WTC11 (cell line): Measurements from ENCODE around the gene HPX. TPM values are rescaled to one million over a fixed set of nuclear protein-coding genes. Genes with fewer than 3 reads are reported as not detected.

Experiments
- ATAC-seq: fragments of 200-7000 bp; cut with Tn5 transposase; 2 replicates; pipeline ENCODE4 v1.10.0; 2021; ENCODE audit warnings: mild to moderate bottlenecking, moderate library complexity
- CTCF ChIA-PET: fragments of 300-600 bp; sonication (Branson Sonifier 250); formaldehyde crosslinking; loops from one replicate; lab custom pipeline; 2021; ENCODE audit warnings: antibody characterized with exemption; lab: Charles Lee
- POLR2A ChIA-PET: fragments of 350-600 bp; sonication (Branson Sonifier 250); formaldehyde crosslinking; loops from one replicate; lab custom pipeline; 2021; ENCODE audit warnings: antibody characterized with exemption; lab: Charles Lee
- DNase-seq: peaks from one replicate; pipeline ENCODE4 v3.0.0; 2021; ENCODE audit warnings: low spot score
- H3K27ac Mint-ChIP-seq: 2 replicates; pipeline ENCODE4 v1.8.0; 2021; ENCODE audit warnings: mixed read lengths
- H3K27me3 Mint-ChIP-seq: 2 replicates; pipeline ENCODE4 v1.8.0; 2021; ENCODE audit warnings: low read depth, mild to moderate bottlenecking, moderate library complexity, mixed read lengths
- H3K36me3 Mint-ChIP-seq: 2 replicates; pipeline ENCODE4 v1.8.0; 2021; ENCODE audit warnings: mixed read lengths
- H3K4me1 Mint-ChIP-seq: 2 replicates; pipeline ENCODE4 v1.8.0; 2022; ENCODE audit warnings: mixed read lengths
- H3K4me3 Mint-ChIP-seq: 2 replicates; pipeline ENCODE4 v1.8.0; 2021; ENCODE audit warnings: mild to moderate bottlenecking, moderate library complexity, mixed read lengths
- H3K9me3 Mint-ChIP-seq: 2 replicates; pipeline ENCODE4 v1.8.0; 2021; ENCODE audit warnings: mixed read lengths
- ARID4B ChIP-seq: sonication (generic); formaldehyde crosslinking; IDR thresholded peaks from 2 replicates; pipeline ENCODE4 v1.8.0; 2023; ENCODE audit warnings: missing genetic modification reagents, mild to moderate bottlenecking, borderline replicate concordance
- CREB1 ChIP-seq: sonication (generic); formaldehyde crosslinking; IDR thresholded peaks from 2 replicates; pipeline ENCODE4 v1.8.0; 2023; ENCODE audit warnings: mild to moderate bottlenecking, missing genetic modification reagents
- ELF4 ChIP-seq: sonication (generic); formaldehyde crosslinking; IDR thresholded peaks from 2 replicates; pipeline ENCODE4 v1.8.1; 2022; ENCODE audit warnings: low read depth, mild to moderate bottlenecking, moderate library complexity, missing genetic modification reagents
- ESRRA ChIP-seq: sonication (generic); formaldehyde crosslinking; IDR thresholded peaks from 2 replicates; pipeline ENCODE4 v1.8.1; 2022; ENCODE audit warnings: mild to moderate bottlenecking, missing genetic modification reagents, borderline replicate concordance
- FOXP1 ChIP-seq: sonication (generic); formaldehyde crosslinking; IDR thresholded peaks from 2 replicates; pipeline ENCODE4 v1.8.0; 2022; ENCODE audit warnings: missing genetic modification reagents, mild to moderate bottlenecking, moderate library complexity, borderline replicate concordance
- GABPB1 ChIP-seq: sonication (generic); formaldehyde crosslinking; IDR thresholded peaks from 2 replicates; pipeline ENCODE4 v1.8.1; 2023; ENCODE audit warnings: mild to moderate bottlenecking, missing genetic modification reagents
- GTF2I ChIP-seq: fragments of 250-450 bp; sonication (Bioruptor Pico); conservative IDR thresholded peaks from 2 replicates; pipeline ENCODE4 v1.4.0; 2021; ENCODE audit warnings: mild to moderate bottlenecking
- JAZF1 ChIP-seq: fragments of 250-450 bp; sonication (Bioruptor Pico); IDR thresholded peaks from 2 replicates; pipeline ENCODE4 v1.9.0; 2021; ENCODE audit warnings: moderate library complexity, mild to moderate bottlenecking, inconsistent platforms
- NFE2L1 ChIP-seq: sonication (generic); formaldehyde crosslinking; IDR thresholded peaks from 2 replicates; pipeline ENCODE4 v1.8.1; 2023; ENCODE audit warnings: missing genetic modification reagents
- NR1H2 ChIP-seq: sonication (generic); formaldehyde crosslinking; IDR thresholded peaks from 2 replicates; pipeline ENCODE4 v1.9.0; 2021; ENCODE audit warnings: mild to moderate bottlenecking, moderate library complexity, missing genetic modification reagents
- SMAD4 ChIP-seq: sonication (generic); formaldehyde crosslinking; IDR thresholded peaks from 2 replicates; pipeline ENCODE4 v1.8.0; 2022; ENCODE audit warnings: mild to moderate bottlenecking, missing genetic modification reagents
- SOX15 ChIP-seq: fragments of 250-450 bp; sonication (Bioruptor Pico); IDR thresholded peaks from 2 replicates; pipeline ENCODE4 v1.9.0; 2021; ENCODE audit warnings: mild to moderate bottlenecking
- SP1 ChIP-seq: sonication (generic); formaldehyde crosslinking; conservative IDR thresholded peaks from 2 replicates; pipeline ENCODE4 v1.8.1; 2022; ENCODE audit warnings: missing genetic modification reagents
- ZBTB43 ChIP-seq: sonication (generic); formaldehyde crosslinking; IDR thresholded peaks from 2 replicates; pipeline ENCODE4 v1.8.1; 2023; ENCODE audit warnings: mild to moderate bottlenecking, missing genetic modification reagents
- total RNA-seq: library from RNA; stranded (reverse); gene quantifications from 3 replicates; pipeline ENCODE4 v1.2.3, GENCODE V29; 2021
- TF ChIP-seq, protein P1 (sequence below): sonication (generic); formaldehyde crosslinking; IDR thresholded peaks from 2 replicates; pipeline ENCODE4 v1.8.0; 2022; ENCODE audit warnings: missing genetic modification reagents

HPX gene
- total RNA-seq, 1 experiment from 2014 or later = 1.7 TPM

DNA sequence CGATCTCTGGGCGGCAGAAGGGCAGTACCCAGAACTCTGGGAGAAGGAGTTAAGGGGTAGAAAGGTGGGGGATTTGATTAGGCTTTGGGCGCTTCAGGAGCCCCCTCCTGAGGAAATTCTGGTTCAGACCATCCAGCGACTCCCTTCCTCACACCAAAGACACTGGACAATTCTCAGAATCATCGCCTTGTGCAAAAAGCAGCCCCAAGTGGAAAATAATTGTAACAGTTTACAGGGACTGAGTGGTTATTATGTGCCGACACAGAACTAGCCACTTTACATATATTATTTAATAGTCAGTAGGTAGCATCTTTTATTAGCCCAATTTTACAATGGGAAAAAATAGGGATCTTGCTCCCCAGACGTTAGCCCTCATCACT is 33.6 kb upstream of the HPX start (continued):
- no peak for TF ChIP-seq GTF2I (CRISPR knock-in tag)
- no peak for TF ChIP-seq CREB1 (CRISPR knock-in tag)
- no peak for TF ChIP-seq SP1 (CRISPR knock-in tag)
- TF ChIP-seq, all 79 proteins: peak for 0

DNA sequence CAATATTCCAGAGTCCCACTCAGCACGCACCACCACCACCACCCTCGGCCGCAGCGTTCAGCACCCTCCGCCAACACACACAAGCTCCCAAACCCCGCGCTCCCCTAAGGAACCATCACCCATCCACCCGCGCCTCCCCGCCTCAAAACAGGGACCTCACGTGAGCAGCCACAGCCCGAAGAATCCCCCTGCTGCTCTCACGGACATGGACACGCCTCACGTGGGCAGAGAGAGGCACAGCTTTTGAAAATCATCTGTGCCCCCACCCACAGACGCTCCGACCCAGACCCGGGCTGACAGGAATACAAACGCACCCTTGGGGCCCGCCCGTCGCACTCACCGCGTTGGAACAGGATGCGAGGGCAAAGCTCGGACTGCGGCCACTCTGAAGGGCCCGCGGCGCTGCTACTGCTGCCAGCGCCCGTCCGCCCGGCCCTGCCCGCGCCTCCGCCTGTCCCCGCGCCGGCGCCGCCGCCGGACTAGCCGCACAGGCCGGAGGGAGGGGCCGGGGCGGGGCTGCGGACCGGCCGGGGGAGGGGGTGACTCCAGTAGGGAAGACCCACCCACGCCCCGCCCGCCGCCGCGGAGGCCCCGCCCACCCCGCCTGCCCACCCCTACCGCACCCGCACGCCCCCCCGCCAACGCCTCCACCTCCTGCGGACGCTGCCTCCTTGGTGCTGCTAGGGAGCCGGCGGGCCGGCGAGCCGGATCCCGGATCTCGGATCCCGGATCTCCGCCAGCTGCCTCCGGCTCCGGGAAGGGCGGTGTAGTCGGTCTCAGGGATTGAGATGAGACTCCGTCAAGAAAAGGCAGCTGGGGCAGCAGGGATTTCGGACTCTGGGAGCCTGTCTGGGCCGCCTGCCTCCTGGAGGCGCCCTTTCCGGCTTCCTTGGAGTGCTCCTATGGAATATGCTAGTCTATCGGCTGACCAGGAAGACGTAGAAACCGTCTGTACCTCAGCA is 32.9 kb upstream of the HPX start, which contains the start of gene TRIM3:
Gene TRIM3, minus strand, starts transcription at position 491 of the 962 bp plus-strand sequence. CDS start 8,246 bp downstream, outside the sequence.
- Mint-ChIP-seq H3K4me3 (peak within 1 kb of the TSS; percentile 79), H3K4me1 (peaks cover 28% of the 10 kb centered on the region), H3K27ac (peak within 1 kb of the TSS; percentile 93), H3K27me3 (peaks cover 12% of the 10 kb centered on the region), H3K9me3 (no peaks in the 10 kb centered on the region), H3K36me3 (peaks cover 17% of the 10 kb centered on the region)
- POLR2A ChIA-PET = interaction anchor here (1.1 kb wide), 2 partner anchors 138 to 929 kb away, joined by 3 to 4 read pairs; partner anchors contain the start of gene TAF10
- CTCF ChIA-PET = interaction anchor here (0.5 to 5.4 kb wide), 12 partner anchors 24 to 111 kb away, joined by 3 to 68 read pairs (median 6); partner anchors contain the start of genes APBB1 and DNHD1
- TF ChIP-seq ELF4 (CRISPR knock-in tag) = no peak
- TF ChIP-seq FOXP1 (CRISPR knock-in tag) = 0 out of 2 replicates have a peak, but pooled peaks have one; percentile 23
- peak; percentile 49 for TF ChIP-seq SP1 (CRISPR knock-in tag)
- 0 out of 2 replicates have a peak, but pooled peaks have one; percentile 18 for TF ChIP-seq GABPB1
- TF ChIP-seq NR1H2 (CRISPR knock-in tag) = no peak
- 0 out of 2 replicates have a peak, but pooled peaks have one; percentile 23 for TF ChIP-seq NFE2L1 (CRISPR knock-in tag)
- TF ChIP-seq, protein P1, sequence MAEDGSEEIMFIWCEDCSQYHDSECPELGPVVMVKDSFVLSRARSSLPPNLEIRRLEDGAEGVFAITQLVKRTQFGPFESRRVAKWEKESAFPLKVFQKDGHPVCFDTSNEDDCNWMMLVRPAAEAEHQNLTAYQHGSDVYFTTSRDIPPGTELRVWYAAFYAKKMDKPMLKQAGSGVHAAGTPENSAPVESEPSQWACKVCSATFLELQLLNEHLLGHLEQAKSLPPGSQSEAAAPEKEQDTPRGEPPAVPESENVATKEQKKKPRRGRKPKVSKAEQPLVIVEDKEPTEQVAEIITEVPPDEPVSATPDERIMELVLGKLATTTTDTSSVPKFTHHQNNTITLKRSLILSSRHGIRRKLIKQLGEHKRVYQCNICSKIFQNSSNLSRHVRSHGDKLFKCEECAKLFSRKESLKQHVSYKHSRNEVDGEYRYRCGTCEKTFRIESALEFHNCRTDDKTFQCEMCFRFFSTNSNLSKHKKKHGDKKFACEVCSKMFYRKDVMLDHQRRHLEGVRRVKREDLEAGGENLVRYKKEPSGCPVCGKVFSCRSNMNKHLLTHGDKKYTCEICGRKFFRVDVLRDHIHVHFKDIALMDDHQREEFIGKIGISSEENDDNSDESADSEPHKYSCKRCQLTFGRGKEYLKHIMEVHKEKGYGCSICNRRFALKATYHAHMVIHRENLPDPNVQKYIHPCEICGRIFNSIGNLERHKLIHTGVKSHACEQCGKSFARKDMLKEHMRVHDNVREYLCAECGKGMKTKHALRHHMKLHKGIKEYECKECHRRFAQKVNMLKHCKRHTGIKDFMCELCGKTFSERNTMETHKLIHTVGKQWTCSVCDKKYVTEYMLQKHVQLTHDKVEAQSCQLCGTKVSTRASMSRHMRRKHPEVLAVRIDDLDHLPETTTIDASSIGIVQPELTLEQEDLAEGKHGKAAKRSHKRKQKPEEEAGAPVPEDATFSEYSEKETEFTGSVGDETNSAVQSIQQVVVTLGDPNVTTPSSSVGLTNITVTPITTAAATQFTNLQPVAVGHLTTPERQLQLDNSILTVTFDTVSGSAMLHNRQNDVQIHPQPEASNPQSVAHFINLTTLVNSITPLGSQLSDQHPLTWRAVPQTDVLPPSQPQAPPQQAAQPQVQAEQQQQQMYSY (CRISPR knock-in tag) = peak; percentile 83
- TF ChIP-seq ESRRA (CRISPR knock-in tag) = 0 out of 2 replicates have a peak, but pooled peaks have one; percentile 42
- ATAC-seq (peak; percentile 49), DNase-seq (peak; percentile 91)

- ATAC-seq (no peak), DNase-seq (no peak)
- Mint-ChIP-seq H3K9me3 (no peaks in the 10 kb centered on the region), H3K4me1 (peaks cover 28% of the 10 kb centered on the region), H3K4me3 (peak overlapping the region; percentile 79), H3K27me3 (peaks cover 12% of the 10 kb centered on the region), H3K27ac (no peak overlapping the region), H3K36me3 (peaks cover 11% of the 10 kb centered on the region)
- ChIA-PET CTCF (interaction anchor here (1.0 to 5.4 kb wide), 7 partner anchors 30 to 110 kb away, joined by 3 to 68 read pairs (median 8); partner anchors contain the start of gene APBB1), POLR2A (interaction anchor here (2.0 kb wide), 1 partner anchor 8 kb away, joined by 7 read pairs; the partner anchor contains the start of genes ARFIP2 and TIMM10B)
- no peak for TF ChIP-seq SMAD4 (CRISPR knock-in tag)
- TF ChIP-seq, protein P1 (CRISPR knock-in tag) = no peak
- TF ChIP-seq ARID4B (CRISPR knock-in tag) = no peak
- TF ChIP-seq ZBTB43 (CRISPR knock-in tag) = no peak
- no peak for TF ChIP-seq ESRRA (CRISPR knock-in tag)
- TF ChIP-seq JAZF1 (CRISPR knock-in tag) = no peak
- TF ChIP-seq SP1 (CRISPR knock-in tag) = no peak
- no peak for TF ChIP-seq SOX15 (CRISPR knock-in tag)
Observed at GRCh38 chr11:6472934-6473333, 32.1 kb upstream of the HPX start.
